GM18499 (cell line): ENCODE data around the gene MBTD1.
A peak's percentile ranks its signal among the peaks of the same experiment; 100 is the strongest.

ENCODE experiments used
- ATAC-seq: cut with Tn5 transposase; IDR thresholded peaks from one replicate; pipeline ENCODE4 v1.9.1; 2021; ENCODE audit warnings: moderate number of reproducible peaks; ENCODE audit not compliant: insufficient read depth, unreplicated experiment

Gene MBTD1

GRCh38 chr17:51153210-51154072 is 106.4 kb downstream of the MBTD1 start, which contains the start of gene NME1:
NME1 (plus strand) TSS chr17:51153559; CDS start chr17:51155655, 2,096 bp downstream.
- ATAC-seq = peak; percentile 89

- ATAC-seq = no peak
These were observed 107.1 kb downstream of the MBTD1 start for GRCh38 chr17:51152766-51153209.

GRCh38 chr17:51150932-51151331 is 108.9 kb downstream of the MBTD1 start:
- no peak for ATAC-seq

- no peak for ATAC-seq
These were observed 110.7 kb downstream of the MBTD1 start for GRCh38 chr17:51149163-51149562.

- no peak for ATAC-seq
These were observed 112.2 kb downstream of the MBTD1 start for GRCh38 chr17:51147650-51148049.

- no peak for ATAC-seq
These were observed 115.4 kb downstream of the MBTD1 start for GRCh38 chr17:51144266-51145022.

GRCh38 chr17:51142597-51142996 is 117.3 kb downstream of the MBTD1 start:
- ATAC-seq = no peak

- ATAC-seq = no peak
These were observed 123.9 kb downstream of the MBTD1 start for GRCh38 chr17:51135956-51136355.

GRCh38 chr17:51133365-51133764 is 126.5 kb downstream of the MBTD1 start:
- no peak for ATAC-seq

- ATAC-seq = no peak
These were observed 126.9 kb downstream of the MBTD1 start for GRCh38 chr17:51132964-51133319.

- no peak for ATAC-seq
These were observed 131.8 kb downstream of the MBTD1 start for GRCh38 chr17:51128076-51128475.
